SK-N-SH (cell line): ENCODE results near the gene NAV2. TPM values are rescaled to one million over a fixed set of nuclear protein-coding genes. Genes with fewer than 3 reads are reported as not detected.

Experiments used
- CTCF ChIA-PET: fragments of 300-600, 350-600 bp; formaldehyde crosslinking; extraction: SDS; loops from one replicate; lab custom pipeline; 2021; lab: Yijun Ruan, JAX
- POLR2A ChIA-PET: fragments of 350-600 bp; sonication (Branson Sonifier 250); formaldehyde crosslinking; extraction: SDS; loops from one replicate; lab custom pipeline; 2020; ENCODE audit warnings: antibody characterized with exemption, inconsistent platforms; lab: Yijun Ruan, JAX
- DNase-seq: peaks from one replicate; pipeline ENCODE4 v3.0.0; 2012
- H2AFZ ChIP-seq: fragments of 200-600 bp; sonication (generic); 2 replicates; pipeline ENCODE4 v1.8.1; 2016; ENCODE audit warnings: antibody characterized with exemption, mild to moderate bottlenecking, low read depth
- H3F3A ChIP-seq: fragments of 200-600 bp; sonication (generic); replicated peaks from 2 replicates; pipeline ENCODE3; 2016; ENCODE audit warnings: antibody characterized with exemption, mild to moderate bottlenecking; ENCODE audit not compliant: insufficient read depth
- H3K27ac ChIP-seq, 2 experiments: fragments of 200-500 bp in 1 of 2; fragments of 200-600 bp in 1 of 2; sonication (Bioruptor generic) in 1 of 2; sonication (generic), shearing (Covaris generic) in 1 of 2; 2 replicates each; pipeline versions ENCODE4 v1.5.1 to v1.6.1; 2014 to 2016; ENCODE audit warnings: low read depth in 2 of 2, inconsistent platforms in 1 of 2, low read length in 1 of 2, mild to moderate bottlenecking in 1 of 2, mixed read lengths in 1 of 2
- H3K27me3 ChIP-seq: fragments of 200-600 bp; sonication (generic), shearing (Covaris generic); 2 replicates; pipeline ENCODE4 v1.6.1; 2016; ENCODE audit warnings: mixed run types; ENCODE audit not compliant: insufficient read depth
- H3K36me3 ChIP-seq, 2 experiments: fragments of 200-500 bp in 1 of 2; fragments of 200-600 bp in 1 of 2; sonication (Bioruptor generic) in 1 of 2; sonication (generic) in 1 of 2; replicated peaks in 1 of 2; 2 replicates each; pipeline versions ENCODE3 to v1.5.1; 2014 to 2016; ENCODE audit warnings: low read length in 1 of 2, mild to moderate bottlenecking in 1 of 2; ENCODE audit not compliant: insufficient read depth in 2 of 2, control insufficient read depth in 1 of 2
- H3K4me1 ChIP-seq, 2 experiments: fragments of 200-500 bp in 1 of 2; fragments of 200-600 bp in 1 of 2; sonication (Bioruptor generic) in 1 of 2; sonication (generic), shearing (Covaris generic) in 1 of 2; 2 replicates each; pipeline versions ENCODE4 v1.5.1 to v1.6.1; 2014 to 2016; ENCODE audit warnings: low read depth in 1 of 2, low read length in 1 of 2, mixed run types in 1 of 2; ENCODE audit not compliant: insufficient read depth in 2 of 2, control insufficient read depth in 1 of 2
- H3K4me2 ChIP-seq: fragments of 200-600 bp; sonication (generic), shearing (Covaris generic); 2 replicates; pipeline ENCODE4 v1.6.1; 2017; ENCODE audit warnings: mixed run types
- H3K4me3 ChIP-seq, 2 experiments: fragments of 200-500 bp in 1 of 2; fragments of 200-600 bp in 1 of 2; sonication (Bioruptor generic) in 1 of 2; sonication (generic), shearing (Covaris generic) in 1 of 2; 2 replicates each; pipeline versions ENCODE4 v1.5.1 to v1.8.1; 2014 to 2016; ENCODE audit warnings: low read depth in 2 of 2, inconsistent platforms in 1 of 2, low read length in 1 of 2, mild to moderate bottlenecking in 1 of 2, mixed read lengths in 1 of 2, moderate library complexity in 1 of 2
- H3K79me2 ChIP-seq: fragments of 200-600 bp; sonication (generic); 2 replicates; pipeline ENCODE4 v1.8.1; 2017; ENCODE audit warnings: mild to moderate bottlenecking; ENCODE audit not compliant: insufficient read depth
- H3K9ac ChIP-seq: fragments of 200-600 bp; sonication (generic); 2 replicates; pipeline ENCODE4 v1.6.1; 2017; ENCODE audit warnings: mixed run types
- H3K9me2 ChIP-seq: fragments of 200-600 bp; sonication (generic); 2 replicates; pipeline ENCODE4 v1.6.1; 2017; ENCODE audit warnings: mixed run types
- H3K9me3 ChIP-seq: fragments of 200-600 bp; sonication (generic); 2 replicates; pipeline ENCODE4 v1.6.1; 2017; ENCODE audit warnings: mixed run types, mild to moderate bottlenecking, moderate library complexity
- H4K20me1 ChIP-seq: fragments of 200-600 bp; sonication (generic); 2 replicates; pipeline ENCODE4 v1.6.1; 2017; ENCODE audit warnings: mild to moderate bottlenecking, mixed run types; ENCODE audit not compliant: insufficient read depth
- CHD2 ChIP-seq: fragments of 150-350 bp; IDR thresholded peaks from 2 replicates; pipeline ENCODE4 v1.6.1; 2018; ENCODE audit warnings: low read length; ENCODE audit not compliant: partially characterized antibody
- ELF1 ChIP-seq: IDR thresholded peaks from 2 replicates; pipeline ENCODE4 v1.4.0; 2012
- EP300 ChIP-seq, 2 experiments: IDR thresholded peaks; 2 replicates each; pipeline versions ENCODE4 v1.4.0 to v1.6.1; 2012; ENCODE audit warnings: borderline replicate concordance in 1 of 2, low read depth in 1 of 2, low read length in 1 of 2
- EZH2phosphoT487 ChIP-seq: fragments of 200-600 bp; sonication (generic); IDR thresholded peaks from 2 replicates; pipeline ENCODE4 v1.6.1; 2017; ENCODE audit warnings: low read depth, mixed run types, mild to moderate bottlenecking, antibody characterized with exemption, moderate library complexity, borderline replicate concordance
- GATA2 ChIP-seq: sonication (generic); formaldehyde crosslinking; IDR thresholded peaks from 2 replicates; pipeline ENCODE4 v1.5.0; 2020; ENCODE audit warnings: mild to moderate bottlenecking, missing genetic modification reagents
- JUND ChIP-seq: IDR thresholded peaks from 2 replicates; pipeline ENCODE4 v1.4.0; 2012
- MEF2A ChIP-seq: IDR thresholded peaks from 2 replicates; pipeline ENCODE4 v1.4.0; 2012; ENCODE audit warnings: low read depth, borderline replicate concordance
- MXI1 ChIP-seq: IDR thresholded peaks from 2 replicates; pipeline ENCODE4 v1.6.1; 2012; ENCODE audit warnings: mild to moderate bottlenecking, low read depth, low read length, improper control_type of control experiment
- RCOR1 ChIP-seq: fragments of 150-350 bp; IDR thresholded peaks from 2 replicates; pipeline ENCODE4 v1.6.1; 2017; ENCODE audit warnings: antibody characterized with exemption, low read length
- RFX5 ChIP-seq: IDR thresholded peaks from 2 replicates; pipeline ENCODE4 v1.6.1; 2012; ENCODE audit warnings: mild to moderate bottlenecking, improper control_type of control experiment, low read length
- SMC3 ChIP-seq: IDR thresholded peaks from 2 replicates; pipeline ENCODE4 v1.6.1; 2012; ENCODE audit warnings: low read depth, low read length, improper control_type of control experiment
- TCF12 ChIP-seq: IDR thresholded peaks from 2 replicates; pipeline ENCODE4 v1.4.0; 2012
- TEAD4 ChIP-seq: IDR thresholded peaks from 2 replicates; pipeline ENCODE4 v1.4.0; 2012; ENCODE audit warnings: mild to moderate bottlenecking, borderline replicate concordance; ENCODE audit not compliant: insufficient read depth
- YY1 ChIP-seq: IDR thresholded peaks from 2 replicates; pipeline ENCODE4 v1.4.0; 2012; ENCODE audit warnings: low read depth, mild to moderate bottlenecking
- WGBS: methylation state at CpG from one replicate; pipeline ENCODE4 v1.1.6; 2017; ENCODE audit warnings: low lambda C conversion rate; 5-methylcytosine and 5-hydroxymethylcytosine counted together
- polyA plus RNA-seq, 3 experiments: library from polyadenylated mRNA; depleted of rRNA; stranded (reverse); fragments of >200 nt; gene quantifications; 2 replicates each; pipeline ENCODE4 v1.2.3, GENCODE V29; 2012
- TF ChIP-seq, protein P1 (sequence below): fragments of 200-600 bp; sonication (generic); IDR thresholded peaks from 2 replicates; pipeline ENCODE4 v1.6.1; 2017; ENCODE audit warnings: antibody characterized with exemption, mild to moderate bottlenecking, moderate library complexity
- TF ChIP-seq, protein P2 (sequence below): fragments of 150-350 bp; IDR thresholded peaks from 2 replicates; pipeline ENCODE4 v1.6.1; 2017; ENCODE audit warnings: antibody characterized with exemption, low read length, low read depth, borderline replicate concordance
- TF ChIP-seq, protein P3 (sequence below): IDR thresholded peaks from 2 replicates; pipeline ENCODE4 v1.6.1; 2012; ENCODE audit warnings: mild to moderate bottlenecking, low read depth, low read length, moderate library complexity
- TF ChIP-seq, protein P4 (sequence below): IDR thresholded peaks from 2 replicates; pipeline ENCODE4; 2012
- TF ChIP-seq, protein P5 (sequence below): IDR thresholded peaks from 2 replicates; pipeline ENCODE4 v1.4.0; 2012; ENCODE audit warnings: low read depth

The NAV2 gene
- polyA plus RNA-seq, 1 of the 3 experiments (the other 2 are of a cell fraction), result 26.2 TPM

DNA sequence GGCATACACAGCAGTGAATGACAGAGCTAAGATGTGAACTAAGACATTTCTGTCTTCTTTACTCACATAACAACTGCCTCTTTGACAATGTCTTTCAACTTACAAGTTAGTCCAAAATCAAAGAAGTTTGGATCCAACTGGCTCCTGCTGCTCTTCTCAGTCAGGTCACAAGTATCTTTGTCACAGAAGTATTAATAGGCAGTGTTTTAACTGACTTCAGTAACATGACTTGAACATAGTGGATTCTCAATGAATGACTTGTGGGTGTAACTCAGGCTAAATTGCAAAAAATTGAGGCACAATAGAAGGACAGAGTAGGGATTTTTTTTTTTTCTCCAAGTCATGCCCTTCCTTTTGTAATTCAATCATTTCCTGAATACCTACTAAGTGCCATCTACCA, 425.0 kb downstream of the NAV2 start:
- H3K9me3 ChIP-seq, result no peaks in the 10 kb centered on the region
- DNase-seq, result no peak
- H3K9me2 ChIP-seq, result no peaks in the 10 kb centered on the region
- no peaks in the 10 kb centered on the region for H3K4me1 ChIP-seq
- H3K27me3 ChIP-seq, result no peaks in the 10 kb centered on the region
- no peak overlapping the region for H3K27ac ChIP-seq
- CTCF ChIA-PET, result interaction anchor here (0.7 to 7.0 kb wide), 3 partner anchors 9 to 216 kb away, joined by 3 to 97 read pairs (median 22); no protein-coding TSS in a partner anchor
- no peak for TF ChIP-seq TEAD4
- TF ChIP-seq, protein P1, sequence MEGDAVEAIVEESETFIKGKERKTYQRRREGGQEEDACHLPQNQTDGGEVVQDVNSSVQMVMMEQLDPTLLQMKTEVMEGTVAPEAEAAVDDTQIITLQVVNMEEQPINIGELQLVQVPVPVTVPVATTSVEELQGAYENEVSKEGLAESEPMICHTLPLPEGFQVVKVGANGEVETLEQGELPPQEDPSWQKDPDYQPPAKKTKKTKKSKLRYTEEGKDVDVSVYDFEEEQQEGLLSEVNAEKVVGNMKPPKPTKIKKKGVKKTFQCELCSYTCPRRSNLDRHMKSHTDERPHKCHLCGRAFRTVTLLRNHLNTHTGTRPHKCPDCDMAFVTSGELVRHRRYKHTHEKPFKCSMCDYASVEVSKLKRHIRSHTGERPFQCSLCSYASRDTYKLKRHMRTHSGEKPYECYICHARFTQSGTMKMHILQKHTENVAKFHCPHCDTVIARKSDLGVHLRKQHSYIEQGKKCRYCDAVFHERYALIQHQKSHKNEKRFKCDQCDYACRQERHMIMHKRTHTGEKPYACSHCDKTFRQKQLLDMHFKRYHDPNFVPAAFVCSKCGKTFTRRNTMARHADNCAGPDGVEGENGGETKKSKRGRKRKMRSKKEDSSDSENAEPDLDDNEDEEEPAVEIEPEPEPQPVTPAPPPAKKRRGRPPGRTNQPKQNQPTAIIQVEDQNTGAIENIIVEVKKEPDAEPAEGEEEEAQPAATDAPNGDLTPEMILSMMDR, result no peak
- no peak for TF ChIP-seq MEF2A
- no peak for TF ChIP-seq RCOR1
- TF ChIP-seq, protein P2, sequence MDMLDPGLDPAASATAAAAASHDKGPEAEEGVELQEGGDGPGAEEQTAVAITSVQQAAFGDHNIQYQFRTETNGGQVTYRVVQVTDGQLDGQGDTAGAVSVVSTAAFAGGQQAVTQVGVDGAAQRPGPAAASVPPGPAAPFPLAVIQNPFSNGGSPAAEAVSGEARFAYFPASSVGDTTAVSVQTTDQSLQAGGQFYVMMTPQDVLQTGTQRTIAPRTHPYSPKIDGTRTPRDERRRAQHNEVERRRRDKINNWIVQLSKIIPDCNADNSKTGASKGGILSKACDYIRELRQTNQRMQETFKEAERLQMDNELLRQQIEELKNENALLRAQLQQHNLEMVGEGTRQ, result no peak
- TF ChIP-seq TCF12, result no peak
- TF ChIP-seq YY1, result no peak
- TF ChIP-seq ELF1, result no peak
- TF ChIP-seq JUND, result no peak
- TF ChIP-seq, protein P3, sequence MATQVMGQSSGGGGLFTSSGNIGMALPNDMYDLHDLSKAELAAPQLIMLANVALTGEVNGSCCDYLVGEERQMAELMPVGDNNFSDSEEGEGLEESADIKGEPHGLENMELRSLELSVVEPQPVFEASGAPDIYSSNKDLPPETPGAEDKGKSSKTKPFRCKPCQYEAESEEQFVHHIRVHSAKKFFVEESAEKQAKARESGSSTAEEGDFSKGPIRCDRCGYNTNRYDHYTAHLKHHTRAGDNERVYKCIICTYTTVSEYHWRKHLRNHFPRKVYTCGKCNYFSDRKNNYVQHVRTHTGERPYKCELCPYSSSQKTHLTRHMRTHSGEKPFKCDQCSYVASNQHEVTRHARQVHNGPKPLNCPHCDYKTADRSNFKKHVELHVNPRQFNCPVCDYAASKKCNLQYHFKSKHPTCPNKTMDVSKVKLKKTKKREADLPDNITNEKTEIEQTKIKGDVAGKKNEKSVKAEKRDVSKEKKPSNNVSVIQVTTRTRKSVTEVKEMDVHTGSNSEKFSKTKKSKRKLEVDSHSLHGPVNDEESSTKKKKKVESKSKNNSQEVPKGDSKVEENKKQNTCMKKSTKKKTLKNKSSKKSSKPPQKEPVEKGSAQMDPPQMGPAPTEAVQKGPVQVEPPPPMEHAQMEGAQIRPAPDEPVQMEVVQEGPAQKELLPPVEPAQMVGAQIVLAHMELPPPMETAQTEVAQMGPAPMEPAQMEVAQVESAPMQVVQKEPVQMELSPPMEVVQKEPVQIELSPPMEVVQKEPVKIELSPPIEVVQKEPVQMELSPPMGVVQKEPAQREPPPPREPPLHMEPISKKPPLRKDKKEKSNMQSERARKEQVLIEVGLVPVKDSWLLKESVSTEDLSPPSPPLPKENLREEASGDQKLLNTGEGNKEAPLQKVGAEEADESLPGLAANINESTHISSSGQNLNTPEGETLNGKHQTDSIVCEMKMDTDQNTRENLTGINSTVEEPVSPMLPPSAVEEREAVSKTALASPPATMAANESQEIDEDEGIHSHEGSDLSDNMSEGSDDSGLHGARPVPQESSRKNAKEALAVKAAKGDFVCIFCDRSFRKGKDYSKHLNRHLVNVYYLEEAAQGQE, result no peak
- no peak for TF ChIP-seq GATA2 (CRISPR knock-in tag)
- TF ChIP-seq CHD2, result no peak
- POLR2A ChIA-PET, result no interaction called here
- no peak overlapping the region for H3K4me3 ChIP-seq
- no peak overlapping the region for H2AFZ ChIP-seq
- no peak overlapping the region for H3K4me2 ChIP-seq
- H3K79me2 ChIP-seq, result no peaks in the 10 kb centered on the region
- H4K20me1 ChIP-seq, result no peaks in the 10 kb centered on the region
- H3K36me3 ChIP-seq, result no peaks in the 10 kb centered on the region
- H3F3A ChIP-seq, result no peaks in the 10 kb centered on the region
- no peak overlapping the region for H3K9ac ChIP-seq

DNA sequence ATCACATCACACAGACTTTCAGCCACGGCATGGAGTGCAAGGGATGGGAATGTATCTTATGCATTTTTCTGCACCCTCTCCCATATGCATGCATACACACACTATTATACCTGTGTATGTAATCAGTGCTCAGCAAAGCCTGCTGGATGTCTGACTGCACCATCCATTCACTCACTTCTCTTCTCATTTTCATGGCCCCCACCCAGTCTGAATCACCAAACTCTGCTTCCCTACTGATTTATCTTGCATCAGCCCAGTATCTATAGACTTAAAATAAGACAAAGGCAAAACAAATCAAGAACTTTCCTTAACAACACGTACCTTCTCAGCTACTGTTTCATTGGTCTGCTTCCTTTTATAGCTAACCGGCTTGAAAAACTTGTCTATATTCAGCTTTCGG, 426.1 kb downstream of the NAV2 start:
- Histone ChIP-seq H4K20me1 (no peaks in the 10 kb centered on the region), H3K4me1 (no peaks in the 10 kb centered on the region), H3K27me3 (no peaks in the 10 kb centered on the region), H3F3A (no peaks in the 10 kb centered on the region), H3K27ac (no peak overlapping the region), H3K9me3 (no peaks in the 10 kb centered on the region), H3K4me3 (no peak overlapping the region), H3K79me2 (no peaks in the 10 kb centered on the region), H2AFZ (no peak overlapping the region), H3K36me3 (no peaks in the 10 kb centered on the region), H3K9ac (no peak overlapping the region), H3K9me2 (no peaks in the 10 kb centered on the region), H3K4me2 (no peak overlapping the region)
- ChIA-PET CTCF (interaction anchor here (0.6 kb wide), 1 partner anchor 11 kb away, joined by 3 read pairs; no protein-coding TSS in a partner anchor), POLR2A (no interaction called here)
- no peak for DNase-seq
- 66% methylated on average over 4 of the region's 4 CpGs for WGBS
- TF ChIP-seq, protein P4, sequence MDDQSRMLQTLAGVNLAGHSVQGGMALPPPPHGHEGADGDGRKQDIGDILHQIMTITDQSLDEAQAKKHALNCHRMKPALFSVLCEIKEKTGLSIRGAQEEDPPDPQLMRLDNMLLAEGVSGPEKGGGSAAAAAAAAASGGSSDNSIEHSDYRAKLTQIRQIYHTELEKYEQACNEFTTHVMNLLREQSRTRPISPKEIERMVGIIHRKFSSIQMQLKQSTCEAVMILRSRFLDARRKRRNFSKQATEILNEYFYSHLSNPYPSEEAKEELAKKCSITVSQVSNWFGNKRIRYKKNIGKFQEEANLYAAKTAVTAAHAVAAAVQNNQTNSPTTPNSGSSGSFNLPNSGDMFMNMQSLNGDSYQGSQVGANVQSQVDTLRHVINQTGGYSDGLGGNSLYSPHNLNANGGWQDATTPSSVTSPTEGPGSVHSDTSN, result no peak
- TF ChIP-seq TEAD4 (no peak), YY1 (no peak), MEF2A (no peak), EP300 (IDR thresholded peaks at IDR 0.05; ENCODE audit: borderline replicate concordance in 1 of 2, low read depth in 1 of 2, low read length in 1 of 2) (no peak), SMC3 (no peak), RFX5 (no peak), RCOR1 (no peak), MXI1 (no peak), EZH2phosphoT487 (no peak)
- TF ChIP-seq, protein P5, sequence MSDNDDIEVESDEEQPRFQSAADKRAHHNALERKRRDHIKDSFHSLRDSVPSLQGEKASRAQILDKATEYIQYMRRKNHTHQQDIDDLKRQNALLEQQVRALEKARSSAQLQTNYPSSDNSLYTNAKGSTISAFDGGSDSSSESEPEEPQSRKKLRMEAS, result no peak
